Fibroblast of peridontal ligament (primary cell): ENCODE measurements around the gene EMD.
"Not testable (repeated sequence)": the region's sequence is repeated elsewhere in the genome, so short reads cannot be mapped to it uniquely, and the experiment has no call there.

Source experiments
- DNase-seq: peaks from one replicate; pipeline ENCODE4 v3.0.0-alpha.2; 2010; ENCODE audit errors: extremely low read depth

EMD gene

DNA sequence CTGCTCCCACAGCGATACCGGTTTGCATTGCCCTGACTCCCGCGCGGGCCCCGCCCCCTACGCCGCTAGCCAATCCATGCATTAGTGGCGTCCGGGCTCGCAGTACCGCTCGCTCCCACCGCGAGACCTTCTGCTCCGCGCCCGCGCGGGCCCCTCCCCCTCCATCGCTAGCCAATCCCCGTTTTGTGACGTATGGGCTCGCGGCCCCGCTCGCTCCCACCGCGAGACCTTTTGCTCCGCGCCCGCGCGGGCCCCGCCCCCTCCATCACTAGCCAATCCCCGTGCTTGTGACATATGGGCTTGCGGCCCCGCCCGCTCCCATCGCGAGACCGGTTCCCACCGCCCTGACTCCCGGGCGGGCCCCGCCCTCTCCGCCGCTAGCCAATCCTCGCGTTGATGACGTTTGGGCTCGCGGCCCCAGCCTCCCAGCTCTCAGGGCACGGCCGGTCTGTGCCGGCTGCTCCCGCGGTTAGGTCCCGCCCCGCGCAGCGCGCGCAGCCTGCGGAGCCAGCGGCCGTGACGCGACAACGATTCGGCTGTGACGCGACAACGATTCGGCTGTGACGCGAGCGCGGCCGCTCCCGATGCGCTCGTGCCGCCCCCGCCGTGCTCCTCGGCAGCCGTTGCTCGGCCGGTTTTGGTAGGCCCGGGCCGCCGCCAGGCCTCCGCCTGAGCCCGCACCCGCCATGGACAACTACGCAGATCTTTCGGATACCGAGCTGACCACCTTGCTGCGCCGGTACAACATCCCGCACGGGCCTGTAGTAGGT, at the start of gene EMD:
Gene EMD, plus strand, starts transcription at position 497 of the 770 bp plus-strand sequence. Its CDS starts 190 bp downstream, at position 687.
- DNase-seq, result peak; percentile 95

DNA sequence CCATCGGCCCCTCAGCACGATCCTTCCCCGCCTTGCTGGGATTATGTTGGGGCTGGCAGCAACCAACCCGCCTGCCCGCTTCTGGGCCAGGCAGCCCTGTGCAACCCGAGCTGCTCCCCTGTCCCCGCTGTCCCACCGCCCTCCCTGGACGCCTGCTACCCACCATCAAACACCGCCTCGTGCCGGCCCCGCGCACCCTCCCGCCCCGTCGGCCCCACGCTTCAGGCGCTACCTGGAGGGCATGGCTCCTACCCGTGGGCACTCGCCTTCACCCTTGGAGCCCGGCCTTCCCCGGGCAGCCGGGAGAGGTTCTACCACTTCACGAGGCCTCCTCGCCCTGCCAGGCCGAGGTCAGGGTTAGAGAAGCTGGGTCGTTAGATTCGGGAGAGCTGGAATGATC, 46.5 kb upstream of the EMD start:
- DNase-seq, result no peak

DNA sequence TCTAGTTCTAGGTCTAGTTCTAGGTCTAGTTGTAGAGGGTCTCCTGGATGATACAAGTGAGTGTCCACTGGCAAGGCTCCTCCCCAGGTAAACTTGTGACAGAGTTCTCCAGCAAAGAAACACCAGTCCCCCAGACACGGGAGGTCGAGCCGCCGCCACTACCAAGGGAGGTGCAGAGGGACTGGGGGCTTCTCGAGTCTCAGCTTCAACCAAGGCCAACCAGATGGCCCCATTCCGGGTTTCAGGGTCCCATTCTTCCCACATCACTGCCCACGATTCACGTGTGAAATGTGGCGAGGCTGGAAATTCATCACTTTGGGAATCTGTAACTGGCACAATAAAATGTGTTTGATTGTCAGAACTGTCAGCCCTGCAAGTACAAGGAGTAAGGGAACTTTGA, 46.0 kb upstream of the EMD start:
- no peak for DNase-seq

DNA sequence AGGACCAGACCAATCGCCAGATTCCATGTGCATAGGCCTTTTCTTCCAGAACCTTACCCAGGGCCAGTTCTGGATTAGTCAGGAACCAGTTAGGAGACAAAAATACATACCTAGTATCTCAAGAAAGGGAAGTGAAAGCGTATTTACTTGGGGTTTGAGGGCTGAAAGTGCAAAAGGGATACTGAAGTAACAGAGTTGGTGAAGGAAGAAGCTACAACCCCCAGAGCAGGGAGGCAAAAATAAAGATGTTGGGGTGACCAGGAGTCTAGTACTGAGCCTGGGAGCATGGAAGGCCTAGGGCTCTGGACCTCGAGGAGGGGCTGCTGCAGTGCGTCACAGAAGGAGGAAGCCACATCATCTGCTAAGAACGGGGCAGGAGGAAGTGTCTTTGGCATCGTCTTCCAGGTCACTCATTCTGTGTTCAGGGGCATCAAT, 45.2 kb upstream of the EMD start:
- DNase-seq, result no peak

DNA sequence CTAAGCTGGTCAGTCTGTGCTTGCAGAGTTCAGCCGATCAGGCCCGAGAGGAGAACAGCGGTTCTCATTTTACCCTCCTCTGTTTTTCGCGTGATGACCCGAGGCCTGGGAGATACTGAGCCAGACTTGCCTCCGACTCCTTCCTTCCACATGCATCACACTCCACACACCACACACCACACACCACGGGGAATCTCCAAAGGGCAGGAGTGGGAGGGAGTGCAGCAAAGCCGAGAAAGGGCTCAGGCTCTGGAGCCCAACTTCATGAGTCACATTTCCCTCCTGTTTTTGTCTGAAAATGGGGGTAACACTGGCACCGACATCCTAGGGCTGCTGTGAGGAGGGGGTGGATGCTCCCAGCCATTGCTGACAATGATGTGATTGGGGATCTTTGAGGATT, 44.6 kb upstream of the EMD start:
- DNase-seq, result no peak

DNA sequence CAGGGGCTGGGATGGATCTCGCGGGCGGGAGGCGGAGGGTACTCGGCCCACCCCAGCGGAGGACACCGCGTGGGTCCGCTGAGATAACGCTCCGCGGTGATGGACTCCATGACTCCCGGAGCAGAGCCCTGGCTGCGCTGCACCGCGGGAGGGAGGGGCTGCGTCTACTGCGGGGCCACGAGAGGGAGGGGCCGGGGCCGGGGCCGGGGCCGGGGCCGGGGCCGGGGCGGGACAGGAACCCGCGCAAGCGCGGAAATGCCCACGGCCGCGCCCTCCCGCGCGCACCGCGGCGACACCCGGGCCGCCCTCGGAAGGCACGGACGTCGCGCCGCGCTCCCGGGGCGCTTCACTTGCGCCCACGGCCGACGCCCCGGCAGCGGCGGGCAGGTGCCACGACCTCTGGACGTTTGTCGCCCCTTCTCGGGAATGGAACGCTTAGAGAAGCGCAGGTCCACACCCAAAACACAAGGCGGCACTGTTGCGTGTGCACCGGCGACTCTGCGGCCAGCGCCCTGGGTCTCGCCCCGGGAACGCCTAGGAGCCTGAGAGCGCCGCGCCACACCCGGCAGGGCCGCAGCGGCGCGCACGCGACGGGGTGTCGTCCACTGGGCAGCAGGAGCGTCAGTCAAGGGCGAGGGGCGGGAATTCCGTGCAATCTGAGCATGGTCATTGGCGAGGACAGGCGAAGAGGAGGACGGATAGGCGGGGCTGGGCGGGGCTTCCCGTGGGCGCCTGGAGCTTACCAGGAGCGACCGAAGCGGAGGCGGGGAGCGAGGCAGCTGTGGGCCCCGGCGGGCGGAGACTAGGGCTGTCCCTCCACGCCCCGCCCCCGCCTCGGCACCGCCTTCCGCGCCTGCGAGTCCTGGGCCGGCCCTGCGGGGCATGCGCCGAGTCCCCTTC, 37.4 kb upstream of the EMD start:
- DNase-seq, result not testable (repeated sequence)

DNA sequence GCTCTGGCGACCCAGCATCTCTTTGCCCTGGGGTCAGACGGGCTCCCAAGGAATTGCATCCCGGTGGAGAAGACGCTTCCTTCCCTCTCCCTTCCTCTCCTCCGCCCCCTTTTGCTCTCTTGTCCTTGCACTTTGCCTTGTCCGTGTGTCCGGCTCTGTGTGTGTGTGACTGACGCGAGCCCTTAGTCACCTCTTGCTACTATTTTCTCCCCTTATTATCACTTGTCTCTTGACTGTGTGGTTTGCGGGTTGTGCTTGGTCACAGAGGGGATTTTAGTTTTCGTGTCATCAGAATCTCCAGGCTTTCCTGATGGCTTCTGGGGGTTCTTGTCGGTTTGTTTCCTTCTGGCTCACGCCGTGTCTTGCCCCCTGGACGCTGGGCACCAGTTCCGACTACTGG, 36.0 kb upstream of the EMD start:
- DNase-seq, result not testable (repeated sequence)

DNA sequence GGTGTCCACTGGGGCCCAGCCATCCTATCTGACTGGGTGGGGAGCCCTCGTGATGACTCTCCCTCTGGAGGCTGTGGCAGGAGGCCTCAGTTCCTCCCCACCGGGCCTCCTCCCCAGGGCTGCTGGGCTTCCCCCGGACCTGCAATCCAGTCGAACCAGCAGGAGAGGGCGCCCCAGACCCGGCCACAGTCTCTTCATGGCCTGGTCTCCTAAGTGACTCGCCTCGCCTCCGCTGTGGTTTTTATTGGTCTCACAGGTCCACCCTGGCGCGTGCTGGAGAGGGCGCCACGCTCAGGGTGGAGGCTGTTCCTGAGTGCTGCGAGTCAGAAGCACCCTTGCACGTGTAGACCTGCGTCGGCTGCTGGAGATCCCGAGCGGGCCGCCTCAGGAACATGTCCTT, 35.5 kb upstream of the EMD start:
- not testable (repeated sequence) for DNase-seq

DNA sequence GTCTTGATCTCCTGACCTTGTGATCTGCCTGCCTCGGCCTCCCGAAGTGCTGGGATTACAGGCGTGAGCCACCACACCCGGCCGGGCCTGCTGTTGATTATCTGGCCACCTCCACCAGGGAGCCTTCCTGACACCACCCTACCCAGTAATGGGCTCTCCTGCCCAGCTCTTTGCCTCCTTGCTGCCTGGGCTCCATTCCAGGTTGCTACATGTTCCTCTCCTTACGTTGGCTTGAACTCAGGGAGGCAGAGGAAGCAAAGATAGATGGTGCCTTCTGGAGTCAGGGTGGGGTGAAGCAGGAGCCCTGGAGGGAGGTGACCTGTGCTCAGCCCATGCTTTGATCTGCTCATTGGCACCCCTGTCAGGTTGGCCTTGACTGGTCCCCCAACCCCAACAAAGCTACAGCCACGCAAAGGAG, 31.0 kb upstream of the EMD start:
- DNase-seq, result no peak

DNA sequence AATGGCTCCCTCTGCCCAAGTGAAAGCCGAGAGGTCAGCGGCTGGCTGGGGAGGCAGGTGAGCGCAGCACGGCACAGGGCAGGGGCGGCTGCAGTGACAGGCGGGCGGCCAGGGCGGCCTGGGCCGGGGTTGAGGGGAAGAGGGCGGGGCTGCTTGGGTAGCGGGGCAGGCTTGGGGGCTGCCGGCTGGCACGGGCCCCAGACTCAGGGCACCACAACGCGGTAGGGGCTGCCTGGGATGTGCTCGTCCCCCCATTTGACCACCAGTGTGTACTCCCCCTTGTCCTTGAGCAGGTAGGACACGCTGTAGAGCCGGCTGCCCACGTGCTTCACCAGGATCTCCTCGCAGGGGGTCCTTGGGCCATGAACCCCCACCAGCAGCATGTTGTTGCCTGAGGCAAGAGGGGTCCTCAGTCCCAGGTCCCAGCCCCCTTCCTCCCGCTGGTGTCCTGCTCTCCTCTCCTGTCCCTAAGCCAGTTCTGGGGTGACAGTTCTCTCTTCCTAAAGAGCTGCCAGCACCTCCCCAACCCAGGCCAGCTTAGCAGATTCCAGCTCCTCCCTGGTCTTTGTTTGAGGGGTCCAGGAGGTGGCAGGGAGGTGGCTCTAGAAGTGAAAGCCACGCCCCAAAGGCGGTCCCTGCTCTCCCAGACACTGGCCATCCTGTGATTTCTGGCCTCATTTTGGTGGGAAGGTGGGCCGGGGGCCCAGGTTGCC, 30.3 kb upstream of the EMD start:
- no peak for DNase-seq

DNA sequence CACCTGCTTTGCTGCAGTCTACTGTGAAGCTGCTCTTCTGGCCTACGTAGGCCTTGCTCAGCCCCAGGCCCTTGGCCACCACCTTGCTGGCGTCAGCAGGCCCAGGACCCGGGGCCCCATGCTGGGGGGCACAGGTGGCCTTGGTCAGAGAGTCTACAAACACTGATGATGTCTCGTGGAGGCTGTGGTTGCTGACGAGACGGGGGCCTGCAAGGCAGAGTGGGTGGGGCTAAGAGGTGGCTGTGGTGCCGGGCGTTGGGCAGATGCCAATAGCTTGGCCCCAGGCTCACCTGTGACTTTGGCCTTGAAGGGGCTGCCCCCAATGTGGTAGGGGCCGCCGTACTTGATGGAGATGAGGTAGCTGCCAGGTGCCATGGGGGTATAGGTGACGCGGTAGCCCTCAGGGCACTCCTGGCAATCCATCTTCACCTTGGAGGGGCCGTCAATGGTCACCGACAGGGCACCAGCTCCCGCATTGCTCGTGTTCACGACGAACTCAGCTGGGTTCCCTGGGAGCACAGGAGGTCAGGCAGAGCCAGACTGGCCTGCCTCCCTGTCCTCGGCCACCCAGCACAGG, 29.6 kb upstream of the EMD start:
- DNase-seq, result no peak

DNA sequence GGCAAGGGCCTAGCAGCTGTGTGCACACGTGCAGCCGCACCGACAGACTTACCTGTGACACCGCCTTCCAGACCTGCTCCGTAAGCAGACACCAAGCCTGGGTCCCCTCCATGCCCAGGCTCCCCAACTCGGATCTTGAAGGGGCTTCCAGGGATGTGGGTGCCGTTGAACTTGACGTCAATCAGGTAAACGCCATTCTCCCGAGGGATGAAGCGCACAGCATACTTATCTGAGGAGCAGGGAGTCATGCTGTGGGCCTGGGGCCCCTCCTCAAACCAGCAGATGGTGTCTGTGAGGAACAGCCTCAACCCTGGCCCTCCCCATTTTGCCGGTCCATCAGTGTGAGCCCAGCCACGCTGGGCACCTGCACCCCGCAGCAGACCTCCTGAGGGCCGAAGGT, 29.1 kb upstream of the EMD start:
- no peak for DNase-seq

DNA sequence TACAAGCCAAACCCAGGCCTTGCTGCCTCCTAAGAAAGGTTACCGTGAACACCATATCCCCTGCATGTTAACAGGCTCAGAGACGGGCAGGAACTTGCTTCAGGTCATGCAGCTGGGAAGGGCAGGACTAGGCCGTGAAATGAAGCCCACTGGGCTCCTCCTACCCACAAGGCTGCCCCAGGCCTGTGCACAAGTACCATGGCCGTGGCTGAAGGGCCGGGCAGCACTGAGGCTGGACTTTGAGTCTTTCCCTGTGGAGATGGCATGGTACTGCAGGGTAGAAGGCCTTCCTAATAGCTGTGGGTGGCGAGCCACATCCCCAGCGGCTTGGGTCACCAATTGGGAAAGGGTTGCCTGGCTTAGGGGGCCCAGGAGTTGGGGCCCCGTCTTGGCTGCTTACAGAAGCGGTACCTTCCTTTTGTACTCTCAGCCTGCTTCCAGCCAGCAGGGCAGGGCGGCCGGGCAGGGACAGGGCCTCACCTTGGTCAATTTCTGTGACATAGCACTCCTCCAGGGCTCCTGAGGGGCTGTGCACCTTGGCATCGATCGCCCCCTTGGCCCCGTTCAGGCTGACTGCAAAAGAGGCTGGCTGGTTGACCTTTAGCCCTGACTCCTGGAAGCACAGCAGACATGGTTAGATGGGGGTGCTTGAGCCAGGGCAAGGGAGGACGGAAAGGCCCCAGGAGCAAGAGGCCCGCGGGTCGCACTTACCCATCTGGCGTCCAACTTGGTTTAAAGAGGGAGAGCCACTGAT, 28.5 kb upstream of the EMD start:
- DNase-seq, result no peak

DNA sequence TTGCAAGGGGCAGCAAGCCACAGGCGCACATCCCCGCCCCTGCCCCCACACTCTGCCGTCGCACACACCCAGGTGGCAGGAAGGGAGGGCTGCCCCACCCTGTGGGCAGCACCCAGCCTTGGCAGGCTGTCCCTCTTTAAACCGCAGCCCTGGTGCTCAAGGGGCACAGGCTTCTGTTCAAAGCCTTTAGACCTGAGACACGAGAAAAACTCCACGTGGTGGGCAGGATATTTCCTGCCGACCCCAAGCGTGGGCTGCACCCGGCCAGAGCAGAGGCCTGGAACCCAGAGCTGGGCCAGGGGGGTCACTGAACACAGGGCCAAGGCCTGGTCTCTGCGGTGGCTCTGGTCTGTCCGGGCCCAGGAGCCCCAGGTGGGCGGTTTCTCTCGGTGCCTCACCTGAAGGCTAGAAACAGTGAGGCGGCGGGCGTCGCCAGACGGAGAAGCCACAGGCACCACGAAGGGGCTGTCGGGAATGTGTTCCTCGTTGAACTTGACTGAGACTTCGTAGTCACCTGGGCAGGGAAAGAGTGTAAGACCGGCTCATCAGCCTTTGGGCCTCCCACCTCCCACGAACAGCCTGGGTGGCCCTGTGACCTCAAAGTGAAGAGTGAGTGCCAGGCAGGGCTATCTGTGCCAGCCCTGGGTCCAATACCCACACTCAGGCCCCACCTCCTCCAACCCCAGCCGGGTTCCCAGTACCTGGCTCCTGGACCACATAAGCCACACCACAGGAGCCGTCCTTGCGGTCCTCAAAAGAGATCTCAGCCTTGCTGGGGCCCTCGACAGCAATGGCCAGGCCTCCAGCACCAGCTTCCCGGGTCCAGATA, 27.7 kb upstream of the EMD start:
- no peak for DNase-seq

DNA sequence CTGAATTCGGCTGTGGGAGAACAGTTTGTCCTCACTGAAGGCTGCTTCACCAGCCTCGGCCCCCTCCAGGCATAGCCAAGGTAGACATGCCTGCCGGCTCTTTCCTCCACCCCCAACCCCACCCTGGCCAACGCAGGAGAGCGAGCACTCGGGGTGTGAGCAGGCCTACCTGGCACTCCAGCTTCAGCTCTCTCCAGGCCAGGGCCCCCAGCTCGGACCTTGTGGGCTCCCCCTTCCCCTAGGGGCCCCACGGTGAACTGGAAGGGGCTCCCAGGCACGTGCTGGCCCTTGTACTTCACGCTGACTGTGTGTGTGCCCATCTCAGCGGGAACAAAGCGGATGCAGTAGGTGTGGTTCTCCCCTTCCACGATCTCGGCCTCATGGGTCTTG, 27.1 kb upstream of the EMD start:
- DNase-seq, result no peak

DNA sequence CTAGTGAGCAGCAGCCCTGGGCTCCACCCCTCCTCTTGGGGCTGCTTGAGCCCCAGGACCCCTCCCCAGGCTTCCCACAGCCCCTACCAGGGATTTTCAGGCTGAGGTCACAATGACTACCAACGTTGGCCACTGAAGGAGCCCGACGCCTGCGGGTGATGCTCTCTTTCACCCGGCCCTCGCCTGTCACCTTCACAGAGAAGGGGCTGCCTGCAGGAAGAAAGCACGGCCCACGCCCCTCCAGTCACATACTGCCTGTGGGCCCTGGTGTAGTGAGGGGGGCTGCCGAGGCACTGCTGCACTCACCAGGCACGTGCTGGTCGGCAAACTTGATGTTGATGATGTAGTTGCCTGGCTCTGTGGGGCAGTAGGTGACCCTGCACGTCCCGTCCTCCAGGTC, 26.6 kb upstream of the EMD start:
- DNase-seq, result no peak

DNA sequence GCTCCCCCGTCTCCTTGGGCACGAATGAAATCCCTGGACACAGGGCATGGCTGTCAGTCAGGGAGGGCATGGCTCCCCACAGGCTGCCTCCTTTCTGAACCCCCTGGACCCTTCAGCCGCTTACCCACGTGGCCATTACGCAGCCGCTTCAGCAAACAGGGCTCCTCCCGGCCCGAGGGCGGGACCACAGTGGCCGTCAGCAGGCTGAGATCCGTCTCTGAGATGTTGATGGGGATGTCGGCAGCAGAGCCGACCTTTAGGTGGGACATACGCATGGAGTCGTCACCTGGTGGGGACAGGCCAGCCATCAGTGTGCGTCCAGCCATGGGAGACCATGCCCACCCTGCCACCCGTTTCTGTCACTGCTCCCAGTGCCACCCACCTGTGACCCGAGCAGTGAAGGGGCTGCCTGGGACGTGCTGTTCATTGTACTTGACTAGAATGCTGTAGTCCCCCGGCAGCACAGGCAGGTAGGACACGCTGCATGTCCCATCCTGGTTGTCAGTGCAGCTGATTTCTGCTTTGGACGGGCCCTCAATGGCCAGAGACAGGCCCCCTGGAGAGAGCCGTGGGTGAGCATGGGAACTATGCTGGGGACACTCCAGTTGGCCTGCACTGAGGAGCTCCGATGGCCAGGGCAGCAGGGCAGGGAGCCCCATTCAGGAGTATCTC, 25.8 kb upstream of the EMD start:
- no peak for DNase-seq

DNA sequence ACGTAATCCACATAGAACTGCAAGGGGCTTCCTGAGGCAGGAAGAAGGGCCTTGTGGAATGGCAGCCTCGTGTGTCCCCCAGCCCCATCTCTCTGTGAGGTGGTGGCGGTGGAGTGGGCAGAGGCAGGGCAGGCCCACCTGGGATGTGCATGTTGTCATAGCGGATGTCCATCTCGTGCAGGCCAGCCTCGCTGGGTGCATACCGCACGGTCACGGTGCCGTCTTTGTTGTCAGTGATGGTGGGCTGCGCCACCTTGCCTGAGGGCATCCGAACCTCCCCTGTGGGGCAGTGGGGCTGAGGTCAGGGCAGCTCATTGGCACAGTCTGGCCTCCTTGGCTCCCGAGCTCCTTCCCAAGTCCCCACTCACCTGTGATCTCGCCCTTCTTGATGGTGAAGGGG, 25.1 kb upstream of the EMD start:
- DNase-seq, result no peak

DNA sequence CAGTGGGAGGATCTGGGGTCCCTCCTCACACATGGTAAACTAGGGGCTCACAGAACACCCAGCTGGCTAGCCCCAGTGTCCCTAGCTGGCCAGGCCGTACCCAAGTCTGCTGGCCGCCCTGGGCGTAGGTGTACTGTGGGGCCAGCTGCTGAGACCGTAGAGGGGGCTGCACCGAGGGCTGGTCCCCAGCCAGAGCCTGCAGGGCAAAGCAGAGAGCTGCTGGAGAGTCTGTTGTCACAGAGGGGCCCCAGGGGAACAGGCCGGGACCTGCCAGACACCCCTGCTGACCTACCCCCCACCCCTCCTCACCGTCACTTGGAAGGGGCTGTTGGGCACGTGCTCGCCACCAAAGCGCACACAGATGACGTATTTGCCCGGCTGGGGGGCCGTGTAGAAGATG, 24.6 kb upstream of the EMD start:
- DNase-seq, result no peak
